Measurements from ENCODE around the gene ADAMTS12. TPM values are rescaled to one million over a fixed set of nuclear protein-coding genes. Genes with fewer than 3 reads are reported as not detected.

ADAMTS12 gene
- total RNA-seq, 1 experiment from 2014 or later, result 6.2 TPM

DNA sequence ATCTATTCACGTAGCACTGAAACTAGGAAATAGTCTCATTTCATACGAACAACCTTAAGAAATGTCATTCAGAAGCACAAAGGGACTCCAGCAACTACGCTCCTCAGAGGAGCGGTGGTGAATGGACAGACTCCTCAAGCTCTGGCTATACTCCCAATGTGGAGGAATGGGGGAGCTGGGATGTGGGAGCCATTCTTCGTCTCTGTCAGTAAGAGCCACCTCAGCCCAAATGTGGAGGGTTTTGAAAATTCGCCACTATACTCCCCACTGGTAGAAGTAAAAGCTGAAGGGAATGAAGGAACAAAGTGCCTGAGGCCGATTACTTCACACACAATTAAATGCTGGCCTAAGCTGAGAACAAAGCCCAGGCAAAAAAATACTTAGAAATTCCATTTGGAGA is 96.3 kb downstream of the ADAMTS12 start:
- Mint-ChIP-seq H3K9me3 (no peaks in the 10 kb centered on the region), H3K27ac (no peak overlapping the region), H3K4me3 (no peak overlapping the region), H3K36me3 (ENCODE audit: insufficient read depth in 1 of 3, low read depth in 3 of 3) (no peaks in the 10 kb centered on the region; a peak in 2 of 7 replicates), H3K4me1 (peaks cover 16 to 22% of the 10 kb centered on the region in 2 experiments), H3K27me3 (ENCODE audit: low read depth) (no peaks in the 10 kb centered on the region)
- H3K4me2 ChIP-seq (ENCODE audit: insufficient read depth, insufficient read length, low read length), result no peak overlapping the region
- no peaks in the 10 kb centered on the region for H4K20me1 ChIP-seq (ENCODE audit: control insufficient read depth, insufficient read depth, insufficient read length)
- no peak overlapping the region for H4K8ac ChIP-seq (replicated peaks; ENCODE audit: insufficient read length, low read depth, low read length)
- no peak overlapping the region for H3K56ac ChIP-seq (ENCODE audit: insufficient read length, low read depth, low read length)
- H3K27me3 ChIP-seq (ENCODE audit: insufficient read depth, low read length), result no peaks in the 10 kb centered on the region
- no peaks in the 10 kb centered on the region for H3K9me3 ChIP-seq (ENCODE audit: control insufficient read depth, low read depth, low read length)
- no peak for DNase-seq
- H2BK20ac ChIP-seq (ENCODE audit: low read depth, low read length, poor library complexity, severe bottlenecking), result no peak overlapping the region
- no peak overlapping the region for H3K27ac ChIP-seq (ENCODE audit: insufficient read length, low read depth, low read length)
- no peak overlapping the region for H2BK12ac ChIP-seq (ENCODE audit: insufficient read length, low read depth, low read length)
- no peak overlapping the region for H3K23ac ChIP-seq (ENCODE audit: insufficient read length, low read depth, low read length)
- no peak overlapping the region for H2BK15ac ChIP-seq (ENCODE audit: low read depth, low read length)
- no peak overlapping the region for H4K5ac ChIP-seq (ENCODE audit: insufficient read length, low read depth, low read length)
- H3K4ac ChIP-seq (ENCODE audit: low read depth, low read length), result no peak overlapping the region
- H3K14ac ChIP-seq (ENCODE audit: insufficient read depth, low read length), result no peak overlapping the region
- H2AK5ac ChIP-seq (ENCODE audit: insufficient read length, low read length), result no peak overlapping the region
- H4K91ac ChIP-seq (ENCODE audit: insufficient read length, low read depth, low read length), result no peak overlapping the region
- no peaks in the 10 kb centered on the region for H3K79me2 ChIP-seq (ENCODE audit: insufficient read depth, low read length)
- no peak overlapping the region for H2AFZ ChIP-seq (ENCODE audit: low read length)
- H2BK120ac ChIP-seq (ENCODE audit: low read depth, low read length, poor library complexity, severe bottlenecking), result no peak overlapping the region
- H3K4me1 ChIP-seq (ENCODE audit: insufficient read depth, low read length), result no peaks in the 10 kb centered on the region
- H3K18ac ChIP-seq (ENCODE audit: insufficient read length, low read depth, low read length), result no peak overlapping the region
- H3K9ac ChIP-seq (ENCODE audit: extremely low read depth, insufficient read length, low read length), result no peak overlapping the region
- no peak overlapping the region for H3T11ph ChIP-seq (ENCODE audit: low read length)
- H3K79me1 ChIP-seq (ENCODE audit: insufficient read depth, low read depth, low read length, poor library complexity, severe bottlenecking), result no peaks in the 10 kb centered on the region
- no peaks in the 10 kb centered on the region for H3K23me2 ChIP-seq (ENCODE audit: insufficient read length, low read depth, low read length, poor library complexity, severe bottlenecking)
- H2BK5ac ChIP-seq (ENCODE audit: insufficient read length, low read length), result no peak overlapping the region
- WGBS (ENCODE audit: extremely low coverage, insufficient read length, low lambda C conversion rate), result 100% methylated on average over 1 of the region's 7 CpGs
- TF ChIP-seq, protein P1, sequence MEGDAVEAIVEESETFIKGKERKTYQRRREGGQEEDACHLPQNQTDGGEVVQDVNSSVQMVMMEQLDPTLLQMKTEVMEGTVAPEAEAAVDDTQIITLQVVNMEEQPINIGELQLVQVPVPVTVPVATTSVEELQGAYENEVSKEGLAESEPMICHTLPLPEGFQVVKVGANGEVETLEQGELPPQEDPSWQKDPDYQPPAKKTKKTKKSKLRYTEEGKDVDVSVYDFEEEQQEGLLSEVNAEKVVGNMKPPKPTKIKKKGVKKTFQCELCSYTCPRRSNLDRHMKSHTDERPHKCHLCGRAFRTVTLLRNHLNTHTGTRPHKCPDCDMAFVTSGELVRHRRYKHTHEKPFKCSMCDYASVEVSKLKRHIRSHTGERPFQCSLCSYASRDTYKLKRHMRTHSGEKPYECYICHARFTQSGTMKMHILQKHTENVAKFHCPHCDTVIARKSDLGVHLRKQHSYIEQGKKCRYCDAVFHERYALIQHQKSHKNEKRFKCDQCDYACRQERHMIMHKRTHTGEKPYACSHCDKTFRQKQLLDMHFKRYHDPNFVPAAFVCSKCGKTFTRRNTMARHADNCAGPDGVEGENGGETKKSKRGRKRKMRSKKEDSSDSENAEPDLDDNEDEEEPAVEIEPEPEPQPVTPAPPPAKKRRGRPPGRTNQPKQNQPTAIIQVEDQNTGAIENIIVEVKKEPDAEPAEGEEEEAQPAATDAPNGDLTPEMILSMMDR (conservative IDR thresholded peaks at IDR 0.05), result no peak

Data from H9 (cell line).